Medulla oblongata (tissue), 1 donor: Measurements from ENCODE around the gene UBE2G2.

Source experiments
- DNase-seq: peaks from one replicate; pipeline ENCODE4 v3.0.0-alpha.2; 2015; ENCODE audit errors: extremely low spot score

UBE2G2 gene

GRCh38 chr21:44751186-44751798, 50.3 kb downstream of the UBE2G2 start:
- DNase-seq: no peak

GRCh38 chr21:44750675-44751025, 51.0 kb downstream of the UBE2G2 start:
- no peak for DNase-seq

GRCh38 chr21:44749759-44750674, 51.6 kb downstream of the UBE2G2 start:
- DNase-seq: no peak

GRCh38 chr21:44749116-44749758, 52.4 kb downstream of the UBE2G2 start:
- no peak for DNase-seq

GRCh38 chr21:44748621-44749020, 53.0 kb downstream of the UBE2G2 start:
- DNase-seq: no peak

- DNase-seq: no peak
These were observed 59.0 kb downstream of the UBE2G2 start for GRCh38 chr21:44742418-44743153.

GRCh38 chr21:44741921-44742320, 59.7 kb downstream of the UBE2G2 start:
- DNase-seq: no peak

GRCh38 chr21:44740742-44741141, 60.9 kb downstream of the UBE2G2 start:
- DNase-seq: no peak

GRCh38 chr21:44739316-44739715, 62.3 kb downstream of the UBE2G2 start:
- no peak for DNase-seq

- no peak for DNase-seq
These were observed 63.0 kb downstream of the UBE2G2 start for GRCh38 chr21:44738621-44739020.

- no peak for DNase-seq
These were observed 63.8 kb downstream of the UBE2G2 start for GRCh38 chr21:44737706-44738354.

- DNase-seq: no peak
These were observed 65.2 kb downstream of the UBE2G2 start for GRCh38 chr21:44736291-44737004.

GRCh38 chr21:44735821-44736220, 65.8 kb downstream of the UBE2G2 start:
- DNase-seq: no peak

- no peak for DNase-seq
These were observed 66.8 kb downstream of the UBE2G2 start for GRCh38 chr21:44734841-44735240.

GRCh38 chr21:44734026-44734745, 67.4 kb downstream of the UBE2G2 start:
- DNase-seq: no peak

- DNase-seq: no peak
These were observed 68.7 kb downstream of the UBE2G2 start for GRCh38 chr21:44732956-44733355.

GRCh38 chr21:44732263-44732662, 69.4 kb downstream of the UBE2G2 start:
- no peak for DNase-seq

GRCh38 chr21:44730951-44731579, 70.6 kb downstream of the UBE2G2 start:
- DNase-seq: no peak

- no peak for DNase-seq
These were observed 71.6 kb downstream of the UBE2G2 start for GRCh38 chr21:44730028-44730395.
